ENCODE results near the gene FEM1C.

FEM1C gene

GRCh38 chr5:115489733-115490132 is 54.8 kb downstream of the FEM1C start:
- H3K9me3 ChIP-seq (ENCODE audit: insufficient read depth, low read depth, low read length), result no peaks in the 10 kb centered on the region
- H3K4me2 ChIP-seq (ENCODE audit: low read depth, low read length, poor library complexity, severe bottlenecking), result no peak overlapping the region
- H2AFZ ChIP-seq (ENCODE audit: low read length), result no peak overlapping the region
- H3K79me2 ChIP-seq (ENCODE audit: insufficient read depth, low read length), result no peaks in the 10 kb centered on the region
- no peaks in the 10 kb centered on the region for H3K36me3 ChIP-seq (ENCODE audit: insufficient read depth, low read length)
- TF ChIP-seq CTCF (conservative IDR thresholded peaks at IDR 0.05; ENCODE audit: low read length) (no peak), EZH2phosphoT487 (IDR thresholded peaks at IDR 0.05; ENCODE audit: borderline replicate concordance) (no peak)
- H3K4me3 ChIP-seq (ENCODE audit: low read length, poor library complexity, severe bottlenecking), result no peak overlapping the region
- no peaks in the 10 kb centered on the region for H3K27me3 ChIP-seq (ENCODE audit: insufficient read depth, low read length, poor library complexity, severe bottlenecking)
- H4K20me1 ChIP-seq (ENCODE audit: insufficient read depth, low read length, poor library complexity, severe bottlenecking), result no peaks in the 10 kb centered on the region
- H3K9ac ChIP-seq (ENCODE audit: low read depth, low read length, poor library complexity, severe bottlenecking), result no peak overlapping the region
- H3K4me1 ChIP-seq (ENCODE audit: insufficient read depth, low read length, poor library complexity, severe bottlenecking), result no peaks in the 10 kb centered on the region
- H3K9me2 ChIP-seq (replicated peaks; ENCODE audit: low read depth, low read length), result no peaks in the 10 kb centered on the region
- no peaks in the 10 kb centered on the region for H3F3A ChIP-seq (ENCODE audit: low read depth)

- no peak overlapping the region for H3K9ac ChIP-seq (ENCODE audit: low read depth, low read length, poor library complexity, severe bottlenecking)
- H3K36me3 ChIP-seq (ENCODE audit: insufficient read depth, low read length), result no peaks in the 10 kb centered on the region
- H3K9me3 ChIP-seq (ENCODE audit: insufficient read depth, low read depth, low read length), result no peaks in the 10 kb centered on the region
- no peak overlapping the region for H3K4me3 ChIP-seq (ENCODE audit: low read length, poor library complexity, severe bottlenecking)
- no peaks in the 10 kb centered on the region for H4K20me1 ChIP-seq (ENCODE audit: insufficient read depth, low read length, poor library complexity, severe bottlenecking)
- H3F3A ChIP-seq (ENCODE audit: low read depth), result no peaks in the 10 kb centered on the region
- H3K4me2 ChIP-seq (ENCODE audit: low read depth, low read length, poor library complexity, severe bottlenecking), result no peak overlapping the region
- no peaks in the 10 kb centered on the region for H3K79me2 ChIP-seq (ENCODE audit: insufficient read depth, low read length)
- H2AFZ ChIP-seq (ENCODE audit: low read length), result no peak overlapping the region
- no peaks in the 10 kb centered on the region for H3K9me2 ChIP-seq (replicated peaks; ENCODE audit: low read depth, low read length)
- H3K27me3 ChIP-seq (ENCODE audit: insufficient read depth, low read length, poor library complexity, severe bottlenecking), result no peaks in the 10 kb centered on the region
- TF ChIP-seq CTCF (conservative IDR thresholded peaks at IDR 0.05; ENCODE audit: low read length), result no peak
- no peak for TF ChIP-seq EZH2phosphoT487 (IDR thresholded peaks at IDR 0.05; ENCODE audit: borderline replicate concordance)
- H3K4me1 ChIP-seq (ENCODE audit: insufficient read depth, low read length, poor library complexity, severe bottlenecking), result no peaks in the 10 kb centered on the region
These were observed 56.8 kb downstream of the FEM1C start for GRCh38 chr5:115487756-115488155.

GRCh38 chr5:115487168-115487567 is 57.4 kb downstream of the FEM1C start:
- no peak overlapping the region for H3K4me2 ChIP-seq (ENCODE audit: low read depth, low read length, poor library complexity, severe bottlenecking)
- H2AFZ ChIP-seq (ENCODE audit: low read length), result no peak overlapping the region
- no peaks in the 10 kb centered on the region for H3K9me2 ChIP-seq (replicated peaks; ENCODE audit: low read depth, low read length)
- H3K4me3 ChIP-seq (ENCODE audit: low read length, poor library complexity, severe bottlenecking), result no peak overlapping the region
- no peaks in the 10 kb centered on the region for H3K9me3 ChIP-seq (ENCODE audit: insufficient read depth, low read depth, low read length)
- H3K4me1 ChIP-seq (ENCODE audit: insufficient read depth, low read length, poor library complexity, severe bottlenecking), result no peaks in the 10 kb centered on the region
- no peak overlapping the region for H3K9ac ChIP-seq (ENCODE audit: low read depth, low read length, poor library complexity, severe bottlenecking)
- TF ChIP-seq CTCF (conservative IDR thresholded peaks at IDR 0.05; ENCODE audit: low read length) (no peak), EZH2phosphoT487 (IDR thresholded peaks at IDR 0.05; ENCODE audit: borderline replicate concordance) (no peak)
- no peaks in the 10 kb centered on the region for H3K27me3 ChIP-seq (ENCODE audit: insufficient read depth, low read length, poor library complexity, severe bottlenecking)
- H4K20me1 ChIP-seq (ENCODE audit: insufficient read depth, low read length, poor library complexity, severe bottlenecking), result no peaks in the 10 kb centered on the region
- no peaks in the 10 kb centered on the region for H3K79me2 ChIP-seq (ENCODE audit: insufficient read depth, low read length)
- H3K36me3 ChIP-seq (ENCODE audit: insufficient read depth, low read length), result no peaks in the 10 kb centered on the region
- no peaks in the 10 kb centered on the region for H3F3A ChIP-seq (ENCODE audit: low read depth)
